Activated CD4-positive, CD25-positive, alpha-beta regulatory T cell (primary cell): Measurements from ENCODE around the gene LRTM2.

ENCODE experiments used
- DNase-seq, 4 experiments: peaks; one replicate each; lab custom pipeline; 2025; lab: John Stamatoyannopoulos, UW

Gene LRTM2

GRCh38 chr12:1830401-1830845 lies 10.1 kb downstream of the LRTM2 start:
- no peak for DNase-seq

GRCh38 chr12:1830981-1831963 lies 10.9 kb downstream of the LRTM2 start:
- no peak for DNase-seq

- no peak for DNase-seq
Observed at GRCh38 chr12:1832801-1833595, 12.6 kb downstream of the LRTM2 start.

GRCh38 chr12:1833596-1834028 lies 13.2 kb downstream of the LRTM2 start:
- no peak for DNase-seq

GRCh38 chr12:1834186-1834925 lies 14.0 kb downstream of the LRTM2 start:
- DNase-seq = no peak

- DNase-seq = no peak
Observed at GRCh38 chr12:1835211-1836131, 15.1 kb downstream of the LRTM2 start.

- no peak for DNase-seq
Observed at GRCh38 chr12:1836241-1836803, 16.0 kb downstream of the LRTM2 start.

GRCh38 chr12:1836854-1837421 lies 16.6 kb downstream of the LRTM2 start:
- DNase-seq = no peak

GRCh38 chr12:1837541-1838204 lies 17.3 kb downstream of the LRTM2 start:
- DNase-seq = no peak

GRCh38 chr12:1838205-1838993 lies 18.0 kb downstream of the LRTM2 start:
- no peak for DNase-seq

GRCh38 chr12:1838994-1839365 lies 18.6 kb downstream of the LRTM2 start:
- no peak for DNase-seq

- DNase-seq = no peak
Observed at GRCh38 chr12:1839464-1839863, 19.1 kb downstream of the LRTM2 start.

GRCh38 chr12:1839956-1840951 lies 19.9 kb downstream of the LRTM2 start:
- DNase-seq = no peak

GRCh38 chr12:1840981-1841425 lies 20.6 kb downstream of the LRTM2 start:
- no peak for DNase-seq

- DNase-seq = no peak
Observed at GRCh38 chr12:1841586-1842182, 21.3 kb downstream of the LRTM2 start.

GRCh38 chr12:1842183-1842904 lies 22.0 kb downstream of the LRTM2 start:
- no peak for DNase-seq
